H9 (cell line): ENCODE data around the gene YTHDC2. TPM values are rescaled to one million over a fixed set of nuclear protein-coding genes. Genes with fewer than 3 reads are reported as not detected.

Experiments
- DNase-seq: peaks from one replicate; pipeline ENCODE4 v3.0.0-alpha.2; 2017
- H2AFZ ChIP-seq: one replicate; pipeline ENCODE4 v1.6.1; 2013; ENCODE audit warnings: mild to moderate bottlenecking, low read length, control low read depth, moderate library complexity
- H2AK5ac ChIP-seq: 2 replicates; pipeline ENCODE4 v1.6.1; 2013; ENCODE audit warnings: low read length, control low read depth, mixed read lengths; ENCODE audit not compliant: insufficient read length
- H2BK120ac ChIP-seq: one replicate; pipeline ENCODE4 v1.6.1; 2013; ENCODE audit warnings: low read depth, mild to moderate bottlenecking, low read length, control low read depth, inconsistent platforms; ENCODE audit not compliant: poor library complexity, severe bottlenecking
- H2BK12ac ChIP-seq: 2 replicates; pipeline ENCODE4 v1.6.1; 2013; ENCODE audit warnings: low read length, control low read depth, mixed read lengths, low read depth; ENCODE audit not compliant: insufficient read length
- H2BK15ac ChIP-seq: 2 replicates; pipeline ENCODE4 v1.6.1; 2013; ENCODE audit warnings: low read depth, low read length, control low read depth
- H2BK20ac ChIP-seq: one replicate; pipeline ENCODE4 v1.6.1; 2013; ENCODE audit warnings: low read depth, mild to moderate bottlenecking, low read length, control low read depth, inconsistent platforms; ENCODE audit not compliant: poor library complexity, severe bottlenecking
- H2BK5ac ChIP-seq: 2 replicates; pipeline ENCODE4 v1.6.1; 2013; ENCODE audit warnings: low read length, control low read depth, mixed read lengths; ENCODE audit not compliant: insufficient read length
- H3K14ac ChIP-seq: 2 replicates; pipeline ENCODE4 v1.6.1; 2013; ENCODE audit warnings: low read length, control low read depth; ENCODE audit not compliant: insufficient read depth
- H3K18ac ChIP-seq: 2 replicates; pipeline ENCODE4 v1.6.1; 2013; ENCODE audit warnings: low read depth, mild to moderate bottlenecking, mixed read lengths, low read length, control low read depth; ENCODE audit not compliant: insufficient read length
- H3K23ac ChIP-seq: 2 replicates; pipeline ENCODE4 v1.6.1; 2013; ENCODE audit warnings: low read length, control low read depth, mixed read lengths, low read depth; ENCODE audit not compliant: insufficient read length
- H3K23me2 ChIP-seq: 2 replicates; pipeline ENCODE4 v1.6.1; 2013; ENCODE audit warnings: low read depth, mild to moderate bottlenecking, mixed read lengths, low read length, control low read depth; ENCODE audit not compliant: insufficient read length, poor library complexity, severe bottlenecking
- H3K27ac ChIP-seq: 2 replicates; pipeline ENCODE4 v1.5.1; 2013; ENCODE audit warnings: low read length, control low read depth, mixed read lengths, low read depth; ENCODE audit not compliant: insufficient read length
- H3K27me3 ChIP-seq: 2 replicates; pipeline ENCODE4 v1.6.1; 2013; ENCODE audit warnings: low read length, control low read depth, inconsistent platforms; ENCODE audit not compliant: insufficient read depth
- H3K4ac ChIP-seq: 2 replicates; pipeline ENCODE4 v1.6.1; 2013; ENCODE audit warnings: low read depth, mild to moderate bottlenecking, control low read depth, inconsistent platforms, low read length, moderate library complexity
- H3K4me1 ChIP-seq: 2 replicates; pipeline ENCODE4 v1.6.1; 2013; ENCODE audit warnings: low read length, control low read depth, inconsistent platforms; ENCODE audit not compliant: insufficient read depth
- H3K4me2 ChIP-seq: 2 replicates; pipeline ENCODE4 v1.6.1; 2013; ENCODE audit warnings: low read length, control low read depth, mixed read lengths; ENCODE audit not compliant: insufficient read length, insufficient read depth
- H3K56ac ChIP-seq: 2 replicates; pipeline ENCODE4 v1.6.1; 2013; ENCODE audit warnings: low read depth, mild to moderate bottlenecking, mixed read lengths, low read length, control low read depth; ENCODE audit not compliant: insufficient read length
- H3K79me1 ChIP-seq: 2 replicates; pipeline ENCODE4 v1.6.1; 2013; ENCODE audit warnings: low read depth, mild to moderate bottlenecking, moderate library complexity, low read length, control low read depth, inconsistent platforms; ENCODE audit not compliant: insufficient read depth, poor library complexity, severe bottlenecking
- H3K79me2 ChIP-seq: 2 replicates; pipeline ENCODE4 v1.6.1; 2013; ENCODE audit warnings: low read length, control low read depth, inconsistent platforms; ENCODE audit not compliant: insufficient read depth
- H3K9ac ChIP-seq: 2 replicates; pipeline ENCODE4 v1.6.1; 2013; ENCODE audit warnings: low read length, control low read depth, mixed read lengths; ENCODE audit not compliant: insufficient read length; ENCODE audit errors: extremely low read depth
- H3K9me3 ChIP-seq: one replicate; pipeline ENCODE4 v1.6.1; 2013; ENCODE audit warnings: low read depth, low read length, inconsistent platforms; ENCODE audit not compliant: control insufficient read depth
- H3T11ph ChIP-seq: one replicate; pipeline ENCODE4 v1.6.1; 2013; ENCODE audit warnings: mild to moderate bottlenecking, low read length, control low read depth, inconsistent platforms
- H4K20me1 ChIP-seq: one replicate; pipeline ENCODE4 v1.6.1; 2013; ENCODE audit not compliant: control insufficient read depth, insufficient read length, insufficient read depth
- H4K5ac ChIP-seq: 2 replicates; pipeline ENCODE4 v1.6.1; 2013; ENCODE audit warnings: low read depth, mild to moderate bottlenecking, mixed read lengths, low read length, control low read depth; ENCODE audit not compliant: insufficient read length
- H4K8ac ChIP-seq: replicated peaks from 2 replicates; pipeline ENCODE4 v1.6.1; 2013; ENCODE audit warnings: low read length, control low read depth, mixed read lengths, low read depth; ENCODE audit not compliant: insufficient read length
- H4K91ac ChIP-seq: 2 replicates; pipeline ENCODE4 v1.6.1; 2013; ENCODE audit warnings: low read depth, mild to moderate bottlenecking, moderate library complexity, mixed read lengths, low read length, control low read depth; ENCODE audit not compliant: insufficient read length
- H3K27ac Mint-ChIP-seq, 3 experiments: 2 replicates in 2 of 3; 3 replicates in 1 of 3; pipeline ENCODE4 v1.8.0; 2020 to 2021; ENCODE audit warnings: mixed read lengths in 3 of 3, mild to moderate bottlenecking in 1 of 3, moderate library complexity in 1 of 3
- H3K27me3 Mint-ChIP-seq: 2 replicates; pipeline ENCODE4 v1.8.0; 2021; ENCODE audit warnings: low read depth, mild to moderate bottlenecking, moderate library complexity, mixed read lengths
- H3K36me3 Mint-ChIP-seq, 3 experiments: 2 replicates in 2 of 3; 3 replicates in 1 of 3; pipeline ENCODE4 v1.8.0; 2020 to 2021; ENCODE audit warnings: low read depth in 3 of 3, mixed read lengths in 3 of 3; ENCODE audit not compliant: insufficient read depth in 1 of 3
- H3K4me1 Mint-ChIP-seq, 2 experiments: 2 replicates each; pipeline ENCODE4 v1.8.0; 2020; ENCODE audit warnings: mixed read lengths in 2 of 2
- H3K4me3 Mint-ChIP-seq, 2 experiments: 2 replicates in 1 of 2; 3 replicates in 1 of 2; pipeline ENCODE4 v1.8.0; 2020 to 2021; ENCODE audit warnings: mild to moderate bottlenecking in 2 of 2, mixed read lengths in 2 of 2, moderate library complexity in 1 of 2
- H3K9me3 Mint-ChIP-seq, 2 experiments: 2 replicates in 1 of 2; 3 replicates in 1 of 2; pipeline ENCODE4 v1.8.0; 2020; ENCODE audit warnings: mild to moderate bottlenecking in 2 of 2, mixed read lengths in 2 of 2, moderate library complexity in 1 of 2
- WGBS: extraction: QIAGEN DNeasy Blood & Tissue Kit; methylation state at CpG from one replicate; pipeline ENCODE4 v1.1.7; 2013; ENCODE audit warnings: missing lambda C conversion rate, low lambda C conversion rate, mixed read lengths; ENCODE audit not compliant: insufficient read length; ENCODE audit errors: extremely low coverage; 5-methylcytosine and 5-hydroxymethylcytosine counted together
- total RNA-seq: library from RNA; stranded (reverse); gene quantifications from 2 replicates; pipeline ENCODE4 v1.2.1, GENCODE V29; 2021
- TF ChIP-seq, protein P1 (sequence below): fragments of 200-600 bp; sonication (generic); conservative IDR thresholded peaks from 3 replicates; pipeline ENCODE4 v1.8.0; 2021; ENCODE audit warnings: antibody characterized with exemption, mild to moderate bottlenecking

YTHDC2 gene
- total RNA-seq, 1 experiment from 2014 or later = 22.5 TPM

- Histone ChIP-seq H4K91ac (no peak overlapping the region), H3K23me2 (no peaks in the 10 kb centered on the region), H3K79me1 (no peaks in the 10 kb centered on the region), H2AFZ (no peak overlapping the region), H4K5ac (no peak overlapping the region), H3K4me2 (no peak overlapping the region), H3K27ac (no peak overlapping the region), H2BK120ac (no peak overlapping the region), H4K8ac (no peak overlapping the region), H3T11ph (no peak overlapping the region), H2BK5ac (no peak overlapping the region), H3K56ac (no peak overlapping the region), H3K27me3 (no peaks in the 10 kb centered on the region), H3K4me1 (no peaks in the 10 kb centered on the region), H4K20me1 (no peaks in the 10 kb centered on the region), H3K79me2 (no peaks in the 10 kb centered on the region), H3K4ac (no peak overlapping the region), H2BK12ac (no peak overlapping the region), H2BK20ac (no peak overlapping the region), H3K14ac (no peak overlapping the region), H3K23ac (no peak overlapping the region), H3K9me3 (no peaks in the 10 kb centered on the region), H2AK5ac (no peak overlapping the region), H2BK15ac (no peak overlapping the region), H3K18ac (no peak overlapping the region), H3K9ac (no peak overlapping the region)
- WGBS = no CpG with 5 or more reads among the region's 2 CpGs
- Mint-ChIP-seq H3K27ac (no peak overlapping the region), H3K27me3 (no peaks in the 10 kb centered on the region), H3K4me3 (no peak overlapping the region), H3K36me3 (peaks cover 7 to 25% (median 13%) of the 10 kb centered on the region in 3 experiments), H3K9me3 (no peaks in the 10 kb centered on the region), H3K4me1 (no peaks in the 10 kb centered on the region)
- DNase-seq = no peak
- TF ChIP-seq, protein P1, sequence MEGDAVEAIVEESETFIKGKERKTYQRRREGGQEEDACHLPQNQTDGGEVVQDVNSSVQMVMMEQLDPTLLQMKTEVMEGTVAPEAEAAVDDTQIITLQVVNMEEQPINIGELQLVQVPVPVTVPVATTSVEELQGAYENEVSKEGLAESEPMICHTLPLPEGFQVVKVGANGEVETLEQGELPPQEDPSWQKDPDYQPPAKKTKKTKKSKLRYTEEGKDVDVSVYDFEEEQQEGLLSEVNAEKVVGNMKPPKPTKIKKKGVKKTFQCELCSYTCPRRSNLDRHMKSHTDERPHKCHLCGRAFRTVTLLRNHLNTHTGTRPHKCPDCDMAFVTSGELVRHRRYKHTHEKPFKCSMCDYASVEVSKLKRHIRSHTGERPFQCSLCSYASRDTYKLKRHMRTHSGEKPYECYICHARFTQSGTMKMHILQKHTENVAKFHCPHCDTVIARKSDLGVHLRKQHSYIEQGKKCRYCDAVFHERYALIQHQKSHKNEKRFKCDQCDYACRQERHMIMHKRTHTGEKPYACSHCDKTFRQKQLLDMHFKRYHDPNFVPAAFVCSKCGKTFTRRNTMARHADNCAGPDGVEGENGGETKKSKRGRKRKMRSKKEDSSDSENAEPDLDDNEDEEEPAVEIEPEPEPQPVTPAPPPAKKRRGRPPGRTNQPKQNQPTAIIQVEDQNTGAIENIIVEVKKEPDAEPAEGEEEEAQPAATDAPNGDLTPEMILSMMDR = no peak
These were observed 64.6 kb downstream of the YTHDC2 start for GRCh38 chr5:113578091-113578490.
